GM19193 (cell line): Measurements from ENCODE around the gene COL25A1.

Experiments used
- POLR2A ChIP-seq: IDR thresholded peaks from 4 replicates; pipeline ENCODE4 v1.6.1; 2011; ENCODE audit not compliant: insufficient read depth, insufficient read length; ENCODE audit errors: extremely low read depth

COL25A1 gene

GRCh38 chr4:108940149-108940548, 362.3 kb downstream of the COL25A1 start:
- TF ChIP-seq POLR2A, result no peak

GRCh38 chr4:108937066-108937465, 365.4 kb downstream of the COL25A1 start:
- no peak for TF ChIP-seq POLR2A

GRCh38 chr4:108933046-108933445, 369.4 kb downstream of the COL25A1 start:
- TF ChIP-seq POLR2A, result no peak

GRCh38 chr4:108931926-108932325, 370.5 kb downstream of the COL25A1 start:
- TF ChIP-seq POLR2A, result no peak

- no peak for TF ChIP-seq POLR2A
Measured at GRCh38 chr4:108930186-108930585, 372.3 kb downstream of the COL25A1 start.

- no peak for TF ChIP-seq POLR2A
Measured at GRCh38 chr4:108926781-108927180, 375.7 kb downstream of the COL25A1 start.

- no peak for TF ChIP-seq POLR2A
Measured at GRCh38 chr4:108926061-108926460, 376.4 kb downstream of the COL25A1 start.

GRCh38 chr4:108922191-108922590, 380.3 kb downstream of the COL25A1 start:
- TF ChIP-seq POLR2A, result no peak

- TF ChIP-seq POLR2A, result no peak
Measured at GRCh38 chr4:108920395-108921087, 381.9 kb downstream of the COL25A1 start.

GRCh38 chr4:108919226-108919893, 383.1 kb downstream of the COL25A1 start:
- no peak for TF ChIP-seq POLR2A

GRCh38 chr4:108917255-108917654, 385.2 kb downstream of the COL25A1 start:
- TF ChIP-seq POLR2A, result no peak

GRCh38 chr4:108916638-108917037, 385.8 kb downstream of the COL25A1 start:
- no peak for TF ChIP-seq POLR2A

- TF ChIP-seq POLR2A, result no peak
Measured at GRCh38 chr4:108906866-108907367, 395.5 kb downstream of the COL25A1 start.

- no peak for TF ChIP-seq POLR2A
Measured at GRCh38 chr4:108906006-108906405, 396.5 kb downstream of the COL25A1 start.

- no peak for TF ChIP-seq POLR2A
Measured at GRCh38 chr4:108903464-108904221, 398.8 kb downstream of the COL25A1 start.
